Measurements from ENCODE around the gene C19orf47.

GRCh38 chr19:40367577-40368434 is 19.6 kb upstream of the C19orf47 start:
- TF ChIP-seq POLR2A (IDR thresholded peaks at IDR 0.05) (no peak), POLR2AphosphoS5 (IDR thresholded peaks at IDR 0.05; ENCODE audit: insufficient read depth in 1 of 2, low read depth in 1 of 2) (no peak)
- TF ChIP-seq, protein P1, sequence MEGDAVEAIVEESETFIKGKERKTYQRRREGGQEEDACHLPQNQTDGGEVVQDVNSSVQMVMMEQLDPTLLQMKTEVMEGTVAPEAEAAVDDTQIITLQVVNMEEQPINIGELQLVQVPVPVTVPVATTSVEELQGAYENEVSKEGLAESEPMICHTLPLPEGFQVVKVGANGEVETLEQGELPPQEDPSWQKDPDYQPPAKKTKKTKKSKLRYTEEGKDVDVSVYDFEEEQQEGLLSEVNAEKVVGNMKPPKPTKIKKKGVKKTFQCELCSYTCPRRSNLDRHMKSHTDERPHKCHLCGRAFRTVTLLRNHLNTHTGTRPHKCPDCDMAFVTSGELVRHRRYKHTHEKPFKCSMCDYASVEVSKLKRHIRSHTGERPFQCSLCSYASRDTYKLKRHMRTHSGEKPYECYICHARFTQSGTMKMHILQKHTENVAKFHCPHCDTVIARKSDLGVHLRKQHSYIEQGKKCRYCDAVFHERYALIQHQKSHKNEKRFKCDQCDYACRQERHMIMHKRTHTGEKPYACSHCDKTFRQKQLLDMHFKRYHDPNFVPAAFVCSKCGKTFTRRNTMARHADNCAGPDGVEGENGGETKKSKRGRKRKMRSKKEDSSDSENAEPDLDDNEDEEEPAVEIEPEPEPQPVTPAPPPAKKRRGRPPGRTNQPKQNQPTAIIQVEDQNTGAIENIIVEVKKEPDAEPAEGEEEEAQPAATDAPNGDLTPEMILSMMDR (IDR thresholded peaks at IDR 0.05), result no peak

Measured in vagina (tissue), 2 donors.